ENCODE results near the gene ABLIM1. TPM values are rescaled to one million over a fixed set of nuclear protein-coding genes. Genes with fewer than 3 reads are reported as not detected.

ABLIM1 gene
- total RNA-seq, 1 donor from 2014 or later: 105 TPM

GRCh38 chr10:114517368-114518250 lies 140.5 kb downstream of the ABLIM1 start:
- peaks cover 2% of the 10 kb centered on the region for H3K36me3 Mint-ChIP-seq
- no peaks in the 10 kb centered on the region for H3K9me3 Mint-ChIP-seq
- TF ChIP-seq CTCF (IDR thresholded peaks at IDR 0.05; ENCODE audit: unreplicated experiment): no peak
- no peak overlapping the region for H3K27ac Mint-ChIP-seq
- DNase-seq (ENCODE audit: low spot score in 2 of 2, unreplicated experiment in 2 of 2): no peak
- no peaks in the 10 kb centered on the region for H3K27me3 Mint-ChIP-seq (ENCODE audit: low read depth)
- no peak overlapping the region for H3K4me3 Mint-ChIP-seq
- H3K4me1 Mint-ChIP-seq: peaks cover 80% of the 10 kb centered on the region

GRCh38 chr10:114516356-114516755 lies 141.7 kb downstream of the ABLIM1 start:
- H3K27ac Mint-ChIP-seq: peak overlapping the region; percentile 33
- no peak for TF ChIP-seq CTCF (IDR thresholded peaks at IDR 0.05; ENCODE audit: unreplicated experiment)

GRCh38 chr10:114515298-114515914 lies 142.7 kb downstream of the ABLIM1 start:
- Mint-ChIP-seq H3K4me1 (peaks cover 68% of the 10 kb centered on the region), H3K27me3 (ENCODE audit: low read depth) (no peaks in the 10 kb centered on the region), H3K36me3 (peaks cover 10% of the 10 kb centered on the region), H3K9me3 (no peaks in the 10 kb centered on the region), H3K4me3 (no peak overlapping the region), H3K27ac (no peak overlapping the region)
- DNase-seq (ENCODE audit: low spot score in 2 of 2, unreplicated experiment in 2 of 2): no peak
- TF ChIP-seq CTCF (IDR thresholded peaks at IDR 0.05; ENCODE audit: unreplicated experiment): no peak

More at GRCh38 chr10:114516356-114516755, 141.7 kb downstream of the ABLIM1 start:
- Mint-ChIP-seq H3K4me1 (peaks cover 73% of the 10 kb centered on the region), H3K4me3 (no peak overlapping the region), H3K9me3 (no peaks in the 10 kb centered on the region), H3K27me3 (ENCODE audit: low read depth) (no peaks in the 10 kb centered on the region), H3K36me3 (peaks cover 11% of the 10 kb centered on the region)
- DNase-seq (ENCODE audit: low spot score in 2 of 2, unreplicated experiment in 2 of 2): no peak

- Mint-ChIP-seq H3K4me1 (peaks cover 49% of the 10 kb centered on the region), H3K9me3 (no peaks in the 10 kb centered on the region), H3K27me3 (ENCODE audit: low read depth) (no peaks in the 10 kb centered on the region), H3K36me3 (peaks cover 11% of the 10 kb centered on the region), H3K27ac (peak overlapping the region; percentile 36), H3K4me3 (no peak overlapping the region)
- DNase-seq (ENCODE audit: low spot score in 2 of 2, unreplicated experiment in 2 of 2): no peak
- no peak for TF ChIP-seq CTCF (IDR thresholded peaks at IDR 0.05; ENCODE audit: unreplicated experiment)
Measured at GRCh38 chr10:114513381-114513792, 144.7 kb downstream of the ABLIM1 start.

- no peak for DNase-seq (ENCODE audit: low spot score in 2 of 2, unreplicated experiment in 2 of 2)
- Mint-ChIP-seq H3K27me3 (ENCODE audit: low read depth) (no peaks in the 10 kb centered on the region), H3K27ac (no peak overlapping the region), H3K36me3 (peaks cover 11% of the 10 kb centered on the region), H3K4me3 (no peak overlapping the region), H3K4me1 (peaks cover 48% of the 10 kb centered on the region), H3K9me3 (no peaks in the 10 kb centered on the region)
- no peak for TF ChIP-seq CTCF (IDR thresholded peaks at IDR 0.05; ENCODE audit: unreplicated experiment)
Measured at GRCh38 chr10:114511881-114512280, 146.2 kb downstream of the ABLIM1 start.
